ENCODE measurements around the gene ZNF592.

ZNF592 gene

GRCh38 chr15:84762840-84763572 lies 14.6 kb downstream of the ZNF592 start:
- CTCF ChIA-PET: interaction anchor here (0.6 kb wide), 1 partner anchor 47 kb away, joined by 3 read pairs; no protein-coding TSS in a partner anchor
- DNase-seq (ENCODE audit: extremely low spot score): no peak
- no peak for TF ChIP-seq PKNOX1 (IDR thresholded peaks at IDR 0.05)
- no peak for TF ChIP-seq SUZ12 (IDR thresholded peaks at IDR 0.05)
- no peak for TF ChIP-seq FOXA1 (IDR thresholded peaks at IDR 0.05)
- no peak for TF ChIP-seq NFRKB (IDR thresholded peaks at IDR 0.05)
- TF ChIP-seq FOXK2 (IDR thresholded peaks at IDR 0.05): no peak
- no peak for TF ChIP-seq ZNF384 (IDR thresholded peaks at IDR 0.05)
- TF ChIP-seq TARDBP (IDR thresholded peaks at IDR 0.05): no peak
- TF ChIP-seq L3MBTL2 (conservative IDR thresholded peaks at IDR 0.05): no peak
- TF ChIP-seq ELF4 (IDR thresholded peaks at IDR 0.05): no peak
- TF ChIP-seq HDGF (IDR thresholded peaks at IDR 0.05; ENCODE audit: borderline replicate concordance): no peak
- TF ChIP-seq SP1 (IDR thresholded peaks at IDR 0.05): no peak
- TF ChIP-seq LEF1 (IDR thresholded peaks at IDR 0.05; ENCODE audit: borderline replicate concordance): no peak
- no peak for TF ChIP-seq FOXM1 (IDR thresholded peaks at IDR 0.05; ENCODE audit: borderline replicate concordance)
- TF ChIP-seq BHLHE40 (IDR thresholded peaks at IDR 0.05; ENCODE audit: borderline replicate concordance): no peak
- TF ChIP-seq ARNT (IDR thresholded peaks at IDR 0.05): no peak
- TF ChIP-seq CTBP1 (IDR thresholded peaks at IDR 0.05; ENCODE audit: borderline replicate concordance): no peak
- POLR2A ChIA-PET: interaction anchor here (1.3 kb wide), 1 partner anchor 11 kb away, joined by 4 read pairs; no protein-coding TSS in a partner anchor

GRCh38 chr15:84764585-84764984 lies 16.2 kb downstream of the ZNF592 start:
- no peak for DNase-seq (ENCODE audit: extremely low spot score)
- TF ChIP-seq SP1 (IDR thresholded peaks at IDR 0.05) (no peak), NFRKB (IDR thresholded peaks at IDR 0.05) (no peak), FOXM1 (IDR thresholded peaks at IDR 0.05; ENCODE audit: borderline replicate concordance) (no peak), BHLHE40 (IDR thresholded peaks at IDR 0.05; ENCODE audit: borderline replicate concordance) (no peak), FOXK2 (IDR thresholded peaks at IDR 0.05) (no peak), ARNT (IDR thresholded peaks at IDR 0.05) (no peak), L3MBTL2 (conservative IDR thresholded peaks at IDR 0.05) (no peak), ZNF384 (IDR thresholded peaks at IDR 0.05) (no peak)
- CTCF ChIA-PET: interaction anchor here (0.6 kb wide), 1 partner anchor 32 kb away, joined by 9 read pairs; no protein-coding TSS in a partner anchor
- POLR2A ChIA-PET: interaction anchor here (1.3 kb wide), 1 partner anchor 12 kb away, joined by 4 read pairs; no protein-coding TSS in a partner anchor

GRCh38 chr15:84764989-84765388 lies 16.6 kb downstream of the ZNF592 start:
- POLR2A ChIA-PET: no interaction called here
- DNase-seq (ENCODE audit: extremely low spot score): no peak
- TF ChIP-seq HDGF (IDR thresholded peaks at IDR 0.05; ENCODE audit: borderline replicate concordance): no peak
- TF ChIP-seq FOXA1 (IDR thresholded peaks at IDR 0.05): no peak
- TF ChIP-seq SP1 (IDR thresholded peaks at IDR 0.05): no peak
- TF ChIP-seq ARNT (IDR thresholded peaks at IDR 0.05): no peak
- no peak for TF ChIP-seq CTBP1 (IDR thresholded peaks at IDR 0.05; ENCODE audit: borderline replicate concordance)
- TF ChIP-seq FOXK2 (IDR thresholded peaks at IDR 0.05): no peak
- TF ChIP-seq NFRKB (IDR thresholded peaks at IDR 0.05): no peak
- no peak for TF ChIP-seq SUZ12 (IDR thresholded peaks at IDR 0.05)
- CTCF ChIA-PET: no interaction called here

GRCh38 chr15:84765675-84766074 lies 17.3 kb downstream of the ZNF592 start:
- CTCF ChIA-PET: no interaction called here
- TF ChIP-seq SUZ12 (IDR thresholded peaks at IDR 0.05): no peak
- no peak for TF ChIP-seq SP1 (IDR thresholded peaks at IDR 0.05)
- POLR2A ChIA-PET: no interaction called here
- no peak for DNase-seq (ENCODE audit: extremely low spot score)

GRCh38 chr15:84766461-84767035 lies 18.2 kb downstream of the ZNF592 start:
- ChIA-PET CTCF (no interaction called here), POLR2A (no interaction called here)
- DNase-seq (ENCODE audit: extremely low spot score): no peak
- TF ChIP-seq L3MBTL2 (conservative IDR thresholded peaks at IDR 0.05) (no peak), FOXM1 (IDR thresholded peaks at IDR 0.05; ENCODE audit: borderline replicate concordance) (no peak), FOXK2 (IDR thresholded peaks at IDR 0.05) (no peak), NFRKB (IDR thresholded peaks at IDR 0.05) (no peak), SUZ12 (IDR thresholded peaks at IDR 0.05) (no peak), ZNF384 (IDR thresholded peaks at IDR 0.05) (no peak), SP1 (IDR thresholded peaks at IDR 0.05) (no peak), HDGF (IDR thresholded peaks at IDR 0.05; ENCODE audit: borderline replicate concordance) (no peak), FOXA1 (IDR thresholded peaks at IDR 0.05) (no peak), TARDBP (IDR thresholded peaks at IDR 0.05) (no peak), ARNT (IDR thresholded peaks at IDR 0.05) (no peak), CTBP1 (IDR thresholded peaks at IDR 0.05; ENCODE audit: borderline replicate concordance) (no peak), LEF1 (IDR thresholded peaks at IDR 0.05; ENCODE audit: borderline replicate concordance) (no peak), BHLHE40 (IDR thresholded peaks at IDR 0.05; ENCODE audit: borderline replicate concordance) (no peak), ELF4 (IDR thresholded peaks at IDR 0.05) (no peak), PKNOX1 (IDR thresholded peaks at IDR 0.05) (no peak)

- CTCF ChIA-PET: no interaction called here
- TF ChIP-seq CTBP1 (IDR thresholded peaks at IDR 0.05; ENCODE audit: borderline replicate concordance) (no peak), ZNF384 (IDR thresholded peaks at IDR 0.05) (no peak), FOXA1 (IDR thresholded peaks at IDR 0.05) (no peak), SP1 (IDR thresholded peaks at IDR 0.05) (no peak), FOXM1 (IDR thresholded peaks at IDR 0.05; ENCODE audit: borderline replicate concordance) (no peak), ARNT (IDR thresholded peaks at IDR 0.05) (no peak), L3MBTL2 (conservative IDR thresholded peaks at IDR 0.05) (no peak), SUZ12 (IDR thresholded peaks at IDR 0.05) (no peak), PKNOX1 (IDR thresholded peaks at IDR 0.05) (no peak), NFRKB (IDR thresholded peaks at IDR 0.05) (no peak), ELF4 (IDR thresholded peaks at IDR 0.05) (no peak), HDGF (IDR thresholded peaks at IDR 0.05; ENCODE audit: borderline replicate concordance) (no peak), LEF1 (IDR thresholded peaks at IDR 0.05; ENCODE audit: borderline replicate concordance) (no peak)
- POLR2A ChIA-PET: no interaction called here
Observed at GRCh38 chr15:84772031-84772430, 23.6 kb downstream of the ZNF592 start.

More at GRCh38 chr15:84772031-84772430, 23.6 kb downstream of the ZNF592 start:
- DNase-seq (ENCODE audit: extremely low spot score): no peak
